HepG2 (cell line): ENCODE measurements around the gene BMERB1. TPM values are rescaled to one million over a fixed set of nuclear protein-coding genes. Genes with fewer than 3 reads are reported as not detected.

Source experiments
- ATAC-seq: fragments of 200-7000 bp; cut with Tn5 transposase; 3 replicates; pipeline ENCODE4 v1.9.1; 2020; ENCODE audit warnings: mild to moderate bottlenecking, moderate library complexity
- BruUV-seq: library from RNA; stranded (reverse); fragments of 400-500 nt; replicated peaks from 2 replicates; lab custom pipeline; 2021; lab: Mats Ljungman, UMichigan
- CTCF ChIA-PET: fragments of 300-600 bp; formaldehyde crosslinking; extraction: SDS; loops from one replicate; lab custom pipeline; 2021; ENCODE audit warnings: low total read pairs, inconsistent platforms, low intra/inter-chr PET ratio; lab: Yijun Ruan, JAX
- POLR2A ChIA-PET: fragments of 350-600 bp; sonication (Branson Sonifier 250); formaldehyde crosslinking; loops from one replicate; lab custom pipeline; 2020; ENCODE audit warnings: antibody characterized with exemption, inconsistent platforms; lab: Yijun Ruan, JAX
- DNase-seq: peaks from one replicate; pipeline ENCODE4 v3.0.0-alpha.2; 2015; ENCODE audit warnings: low spot score
- FAIRE-seq: peaks from 3 replicates; lab custom pipeline; 2011; peaks lifted over from hg19 to GRCh38; lab: Jason Lieb, UNC
- H2AFZ ChIP-seq: one replicate; pipeline ENCODE4 v1.6.1; 2011; ENCODE audit warnings: low read length, inconsistent platforms
- H3K27ac ChIP-seq: fragments of 300-600 bp; 3 replicates; pipeline ENCODE4 v1.8.0; 2011; ENCODE audit warnings: mixed run types, mild to moderate bottlenecking, mixed read lengths, low read length, inconsistent platforms; ENCODE audit not compliant: insufficient read depth; ENCODE audit errors: extremely low read length
- H3K27me3 ChIP-seq, 2 experiments: fragments of 200-600 bp in 1 of 2; 2 replicates in 1 of 2; 3 replicates in 1 of 2; pipeline versions ENCODE4 v1.6.0 to v1.8.0; 2011; ENCODE audit warnings: low read length in 2 of 2, mild to moderate bottlenecking in 2 of 2, moderate library complexity in 2 of 2, inconsistent platforms in 1 of 2; ENCODE audit not compliant: insufficient read depth in 2 of 2, control insufficient read depth in 1 of 2
- H3K36me3 ChIP-seq, 2 experiments: fragments of 200-600 bp in 1 of 2; replicated peaks in 1 of 2; 2 replicates in 1 of 2; 3 replicates in 1 of 2; pipeline versions ENCODE4 v1.5.1 to v1.8.0; 2011; ENCODE audit warnings: low read length in 2 of 2, inconsistent platforms in 1 of 2; ENCODE audit not compliant: insufficient read depth in 2 of 2, control insufficient read depth in 1 of 2
- H3K4me1 ChIP-seq: 2 replicates; pipeline ENCODE4 v1.5.1; 2012; ENCODE audit warnings: low read length, inconsistent platforms; ENCODE audit not compliant: insufficient read depth
- H3K4me2 ChIP-seq: 2 replicates; pipeline ENCODE4 v1.6.0; 2011; ENCODE audit warnings: low read depth, low read length, inconsistent platforms
- H3K4me3 ChIP-seq, 3 experiments: fragments of 200-600 bp in 1 of 3; sonication (generic), shearing (Covaris generic) in 1 of 3; replicated peaks in 1 of 3; 2 replicates each; pipeline ENCODE4 v1.5.1; 2011 to 2016; ENCODE audit warnings: low read length in 3 of 3, inconsistent platforms in 2 of 3, low read depth in 2 of 3, mild to moderate bottlenecking in 2 of 3, control low read depth in 1 of 3, mixed read lengths in 1 of 3; ENCODE audit not compliant: insufficient read depth in 1 of 3
- H3K79me2 ChIP-seq: one replicate; pipeline ENCODE4 v1.6.1; 2011; ENCODE audit warnings: low read length, inconsistent platforms; ENCODE audit not compliant: insufficient read depth
- H3K9ac ChIP-seq: 2 replicates; pipeline ENCODE4 v1.6.0; 2011; ENCODE audit warnings: mild to moderate bottlenecking, low read depth, low read length, inconsistent platforms; ENCODE audit not compliant: insufficient read depth
- H3K9me3 ChIP-seq: 2 replicates; pipeline ENCODE4 v1.5.1; 2012; ENCODE audit warnings: mild to moderate bottlenecking, low read length
- H4K20me1 ChIP-seq: 2 replicates; pipeline ENCODE4 v1.6.0; 2011; ENCODE audit warnings: inconsistent platforms, mild to moderate bottlenecking, low read length, moderate library complexity; ENCODE audit not compliant: insufficient read depth
- DRAP1 ChIP-seq: IDR thresholded peaks from 2 replicates; pipeline ENCODE4 v1.6.1; 2016; ENCODE audit warnings: missing genetic modification reagents, missing compliant biosample characterization
- FOXK1 ChIP-seq: sonication (generic); formaldehyde crosslinking; IDR thresholded peaks from 2 replicates; pipeline ENCODE4 v1.4.0; 2020; ENCODE audit warnings: low read depth, missing genetic modification reagents, borderline replicate concordance
- HNF1B ChIP-seq: sonication (generic); formaldehyde crosslinking; IDR thresholded peaks from 2 replicates; pipeline ENCODE4 v1.5.1; 2020; ENCODE audit warnings: mild to moderate bottlenecking, moderate library complexity, missing genetic modification reagents
- MAX ChIP-seq: IDR thresholded peaks from 2 replicates; pipeline ENCODE4 v1.6.1; 2012; ENCODE audit warnings: inconsistent platforms
- MEIS2 ChIP-seq: sonication (generic); formaldehyde crosslinking; IDR thresholded peaks from 2 replicates; pipeline ENCODE4 v1.9.0; 2021; ENCODE audit warnings: mild to moderate bottlenecking, missing genetic modification reagents
- MTF1 ChIP-seq: sonication (generic); formaldehyde crosslinking; IDR thresholded peaks from 2 replicates; pipeline ENCODE4 v1.5.0; 2020; ENCODE audit warnings: missing genetic modification reagents
- RNF2 ChIP-seq: fragments of 450-650 bp; conservative IDR thresholded peaks from 2 replicates; pipeline ENCODE4 v1.6.1; 2016; ENCODE audit warnings: low read depth
- SAP130 ChIP-seq: IDR thresholded peaks from 2 replicates; pipeline ENCODE4 v1.6.1; 2016; ENCODE audit warnings: low read depth
- SIN3B ChIP-seq: fragments of 150-350 bp; IDR thresholded peaks from 2 replicates; pipeline ENCODE4 v1.6.1; 2014; ENCODE audit warnings: low read length
- TBP ChIP-seq: sonication (generic); formaldehyde crosslinking; IDR thresholded peaks from 2 replicates; pipeline ENCODE4 v1.5.0; 2020; ENCODE audit warnings: missing genetic modification reagents
- THYN1 ChIP-seq: sonication (generic); formaldehyde crosslinking; IDR thresholded peaks from 2 replicates; pipeline ENCODE4 v1.8.1; 2023; ENCODE audit warnings: low read depth, mild to moderate bottlenecking, moderate library complexity, missing genetic modification reagents, borderline replicate concordance
- ZBTB10 ChIP-seq: sonication (generic); formaldehyde crosslinking; IDR thresholded peaks from 2 replicates; pipeline ENCODE4 v1.4.0; 2020; ENCODE audit warnings: missing genetic modification reagents, borderline replicate concordance
- ZKSCAN8 ChIP-seq: IDR thresholded peaks from 2 replicates; pipeline ENCODE4 v1.6.1; 2016; ENCODE audit warnings: borderline replicate concordance, missing genetic modification reagents, missing compliant biosample characterization
- ZNF121 ChIP-seq: sonication (generic); formaldehyde crosslinking; IDR thresholded peaks from 2 replicates; pipeline ENCODE4 v1.5.0; 2020; ENCODE audit warnings: mild to moderate bottlenecking, missing genetic modification reagents
- ZNF589 ChIP-seq: sonication (generic); formaldehyde crosslinking; conservative IDR thresholded peaks from 2 replicates; pipeline ENCODE4 v1.8.0; 2022; ENCODE audit warnings: mild to moderate bottlenecking, moderate library complexity, missing genetic modification reagents
- ZNF749 ChIP-seq: sonication (generic); formaldehyde crosslinking; IDR thresholded peaks from 2 replicates; pipeline ENCODE4 v1.8.0; 2022; ENCODE audit warnings: mild to moderate bottlenecking, missing genetic modification reagents, moderate library complexity, borderline replicate concordance
- ZSCAN29 ChIP-seq: sonication (generic); formaldehyde crosslinking; conservative IDR thresholded peaks from 2 replicates; pipeline ENCODE4 v1.4.0; 2020; ENCODE audit warnings: mild to moderate bottlenecking, missing genetic modification reagents
- WGBS: methylation state at CpG from one replicate; pipeline ENCODE4 v1.1.6; 2017; ENCODE audit warnings: low lambda C conversion rate; 5-methylcytosine and 5-hydroxymethylcytosine counted together
- in situ Hi-C: cut with HindIII; loops from 2 replicates; pipeline ENCODE4 v1.10.0; 2017; ENCODE audit warnings: low pct_unique_long_range_greater_than_20kb; ENCODE audit not compliant: extremely low pct_ligation_motif_present
- intact Hi-C: fragments of 100-400 bp; cut with micrococcal nuclease; formaldehyde crosslinking; loops from one replicate; pipeline ENCODE4 v1.10.0; 2022; ENCODE audit not compliant: unreplicated experiment
- polyA plus RNA-seq, 8 experiments: library from polyadenylated mRNA; depleted of rRNA in 3 of 8; stranded (reverse) in 7 of 8; unstranded in 1 of 8; fragments of >200 nt; fragmentation: Illumina TruSeq in 4 of 8; extraction: Trizol in 4 of 8; gene quantifications; 2 replicates each; pipeline versions ENCODE4 v1.2.1 to v1.2.3, GENCODE V29; 2011 to 2016; ENCODE audit warnings: low read depth in 4 of 8, missing spikeins in 1 of 8, mixed read lengths in 1 of 8; ENCODE audit not compliant: insufficient read depth in 1 of 8
- total RNA-seq, 5 experiments: library from RNA; depleted of rRNA; stranded (reverse); fragments of >200 nt; fragmentation: Illumina TruSeq; extraction: Trizol; gene quantifications; 2 replicates each; pipeline ENCODE4 v1.2.3, GENCODE V29; 2016; ENCODE audit warnings: low read depth in 1 of 5

BMERB1 gene
- total and polyA plus RNA-seq, 2 of the 13 experiments (the other 11 are each of a cell fraction or from before 2014, with no cell fraction given), result 1.4 TPM

GRCh38 chr16:15521758-15522509 lies 87.5 kb downstream of the BMERB1 start (continued):
- TF ChIP-seq ZBTB10 (no peak), ZNF589 (no peak), HNF1B (CRISPR knock-in tag) (no peak), SIN3B (no peak)

- 0 out of 2 replicates have a peak overlapping the region, but pooled peaks have one; percentile 8 for H3K4me2 ChIP-seq
- H3K9ac ChIP-seq, result no peak overlapping the region
- ChIA-PET POLR2A (no interaction called here), CTCF (interaction anchor here (0.7 to 1.8 kb wide), 3 partner anchors 28 to 181 kb away, joined by 3 to 13 read pairs (median 4); no protein-coding TSS in a partner anchor)
- in situ Hi-C loops (no loop called here), intact Hi-C loops (loop anchor here (1.0 kb wide), 1 partner anchor 181 kb away; no protein-coding TSS in a partner anchor)
- no peaks in the 10 kb centered on the region for H3K36me3 ChIP-seq
- no peaks in the 10 kb centered on the region for H3K79me2 ChIP-seq
- H3K9me3 ChIP-seq, result no peaks in the 10 kb centered on the region
- FAIRE-seq (no peak), ATAC-seq (peak; percentile 89), DNase-seq (peak; percentile 58)
- no peak overlapping the region for H3K27ac ChIP-seq
- no peaks in the 10 kb centered on the region for H3K27me3 ChIP-seq
- no TSS peak for BruUV-seq
- 33% methylated on average over 10 of the region's 10 CpGs for WGBS
- H3K4me3 ChIP-seq, result no peak overlapping the region
- H2AFZ ChIP-seq, result no peak overlapping the region
- H3K4me1 ChIP-seq, result peaks cover 26% of the 10 kb centered on the region
- no peaks in the 10 kb centered on the region for H4K20me1 ChIP-seq
- TF ChIP-seq MEIS2 (CRISPR knock-in tag) (peak; percentile 81), ZNF749 (CRISPR knock-in tag) (0 out of 2 replicates have a peak, but pooled peaks have one; percentile 22), ZKSCAN8 (CRISPR knock-in tag) (0 out of 2 replicates have a peak, but pooled peaks have one; percentile 45), ZSCAN29 (0 out of 2 replicates have a peak, but pooled peaks have one; percentile 60), SAP130 (peak; percentile 66), ZNF121 (CRISPR knock-in tag) (no peak), TBP (CRISPR knock-in tag) (no peak), THYN1 (CRISPR knock-in tag) (no peak), MTF1 (CRISPR knock-in tag) (no peak), DRAP1 (peak; percentile 23; the same call in 1 of the 2 replicates), MAX (peak; percentile 76), RNF2 (0 out of 2 replicates have a peak, but pooled peaks have one; percentile 44), FOXK1 (no peak; the same call in 1 of the 2 replicates)
Observed at GRCh38 chr16:15523092-15523541, 88.7 kb downstream of the BMERB1 start.
